ENCODE measurements around the gene RALGAPA2.

RALGAPA2 gene

GRCh38 chr20:20405623-20406022 is 306.8 kb downstream of the RALGAPA2 start:
- DNase-seq (ENCODE audit: low read depth): no peak
- H3K4me3 ChIP-seq (ENCODE audit: low read depth, low read length): no peak overlapping the region

GRCh38 chr20:20404633-20405032 is 307.8 kb downstream of the RALGAPA2 start:
- no peak for DNase-seq (ENCODE audit: low read depth)
- no peak overlapping the region for H3K4me3 ChIP-seq (ENCODE audit: low read depth, low read length)

GRCh38 chr20:20401991-20402390 is 310.5 kb downstream of the RALGAPA2 start:
- no peak for DNase-seq (ENCODE audit: low read depth)

GRCh38 chr20:20399531-20400500 is 312.6 kb downstream of the RALGAPA2 start:
- no peak for DNase-seq (ENCODE audit: low read depth)
- no peak overlapping the region for H3K4me3 ChIP-seq (ENCODE audit: low read depth, low read length)

More at GRCh38 chr20:20401991-20402390, 310.5 kb downstream of the RALGAPA2 start:
- H3K4me3 ChIP-seq (ENCODE audit: low read depth, low read length): no peak overlapping the region

- DNase-seq (ENCODE audit: low read depth): no peak
- no peak overlapping the region for H3K4me3 ChIP-seq (ENCODE audit: low read depth, low read length)
These were observed 314.3 kb downstream of the RALGAPA2 start for GRCh38 chr20:20398123-20398522.

GRCh38 chr20:20396794-20397193 is 315.6 kb downstream of the RALGAPA2 start:
- no peak for DNase-seq (ENCODE audit: low read depth)
- no peak overlapping the region for H3K4me3 ChIP-seq (ENCODE audit: low read depth, low read length)

- no peak for DNase-seq (ENCODE audit: low read depth)
- H3K4me3 ChIP-seq (ENCODE audit: low read depth, low read length): no peak overlapping the region
These were observed 316.4 kb downstream of the RALGAPA2 start for GRCh38 chr20:20395903-20396568.

- DNase-seq (ENCODE audit: low read depth): no peak
- H3K4me3 ChIP-seq (ENCODE audit: low read depth, low read length): no peak overlapping the region
These were observed 317.4 kb downstream of the RALGAPA2 start for GRCh38 chr20:20395087-20395486.

GRCh38 chr20:20393207-20394120 is 319.0 kb downstream of the RALGAPA2 start:
- peak; percentile 48 for DNase-seq (ENCODE audit: low read depth)
- no peak overlapping the region for H3K4me3 ChIP-seq (ENCODE audit: low read depth, low read length)

GRCh38 chr20:20391766-20392165 is 320.7 kb downstream of the RALGAPA2 start:
- DNase-seq (ENCODE audit: low read depth): no peak
- no peak overlapping the region for H3K4me3 ChIP-seq (ENCODE audit: low read depth, low read length)

- DNase-seq (ENCODE audit: low read depth): no peak
- H3K4me3 ChIP-seq (ENCODE audit: low read depth, low read length): no peak overlapping the region
These were observed 321.3 kb downstream of the RALGAPA2 start for GRCh38 chr20:20391115-20391514.

- H3K4me3 ChIP-seq (ENCODE audit: low read depth, low read length): no peak overlapping the region
- DNase-seq (ENCODE audit: low read depth): no peak
These were observed 322.1 kb downstream of the RALGAPA2 start for GRCh38 chr20:20390393-20390792.

GRCh38 chr20:20386192-20386591 is 326.3 kb downstream of the RALGAPA2 start:
- no peak overlapping the region for H3K4me3 ChIP-seq (ENCODE audit: low read depth, low read length)
- DNase-seq (ENCODE audit: low read depth): no peak

- no peak overlapping the region for H3K4me3 ChIP-seq (ENCODE audit: low read depth, low read length)
- no peak for DNase-seq (ENCODE audit: low read depth)
These were observed 336.6 kb downstream of the RALGAPA2 start for GRCh38 chr20:20375862-20376261.

- no peak overlapping the region for H3K4me3 ChIP-seq (ENCODE audit: low read depth, low read length)
- DNase-seq (ENCODE audit: low read depth): peak; percentile 49
These were observed 339.3 kb downstream of the RALGAPA2 start for GRCh38 chr20:20373091-20373571.

- no peak overlapping the region for H3K4me3 ChIP-seq (ENCODE audit: low read depth, low read length)
- no peak for DNase-seq (ENCODE audit: low read depth)
These were observed 340.8 kb downstream of the RALGAPA2 start for GRCh38 chr20:20371681-20372080.

- DNase-seq (ENCODE audit: low read depth): no peak
- no peak overlapping the region for H3K4me3 ChIP-seq (ENCODE audit: low read depth, low read length)
These were observed 341.4 kb downstream of the RALGAPA2 start for GRCh38 chr20:20371083-20371482.

- H3K4me3 ChIP-seq (ENCODE audit: low read depth, low read length): no peak overlapping the region
- no peak for DNase-seq (ENCODE audit: low read depth)
These were observed 342.3 kb downstream of the RALGAPA2 start for GRCh38 chr20:20370094-20370575.

All from skeletal muscle cell (primary cell).